IPS-NIHi11 (cell line): ENCODE data around the gene GORASP1.
A peak's percentile ranks its signal among the peaks of the same experiment; 100 is the strongest.

Experiments used
- DNase-seq: peaks from one replicate; pipeline ENCODE4 v3.0.0; 2012; ENCODE audit warnings: mixed read lengths, low spot score

Gene GORASP1

GRCh38 chr3:39107388-39108199, at the start of gene GORASP1, which contains the start of gene TTC21A:
GORASP1 (minus strand) TSS chr3:39107627; CDS start chr3:39107541, 86 bp downstream.
TTC21A (plus strand) TSS chr3:39107680; CDS start chr3:39107838, 158 bp downstream.
- peak; percentile 95 for DNase-seq

GRCh38 chr3:39156421-39156820, 49.0 kb upstream of the GORASP1 start:
- no peak for DNase-seq

GRCh38 chr3:39154280-39155021, 47.0 kb upstream of the GORASP1 start:
- peak; percentile 80 for DNase-seq

- no peak for DNase-seq
Measured at GRCh38 chr3:39153977-39154279, 46.5 kb upstream of the GORASP1 start.

GRCh38 chr3:39150803-39151631, 43.6 kb upstream of the GORASP1 start:
- peak; percentile 50 for DNase-seq

- DNase-seq: no peak
Measured at GRCh38 chr3:39150148-39150802, 42.8 kb upstream of the GORASP1 start.

GRCh38 chr3:39149498-39150147, 42.2 kb upstream of the GORASP1 start:
- no peak for DNase-seq

- DNase-seq: no peak
Measured at GRCh38 chr3:39149059-39149455, 41.6 kb upstream of the GORASP1 start.

GRCh38 chr3:39148435-39149058, 41.1 kb upstream of the GORASP1 start:
- DNase-seq: no peak

GRCh38 chr3:39147711-39148434, 40.4 kb upstream of the GORASP1 start:
- no peak for DNase-seq

- DNase-seq: no peak
Measured at GRCh38 chr3:39146611-39147591, 39.5 kb upstream of the GORASP1 start.

- no peak for DNase-seq
Measured at GRCh38 chr3:39146083-39146501, 38.7 kb upstream of the GORASP1 start.

GRCh38 chr3:39144748-39145380, 37.4 kb upstream of the GORASP1 start:
- DNase-seq: no peak

GRCh38 chr3:39144095-39144747, 36.8 kb upstream of the GORASP1 start:
- DNase-seq: no peak

- no peak for DNase-seq
Measured at GRCh38 chr3:39143051-39143885, 35.8 kb upstream of the GORASP1 start.

- no peak for DNase-seq
Measured at GRCh38 chr3:39142067-39142466, 34.6 kb upstream of the GORASP1 start.
